Measurements from ENCODE around the gene FRMD3.

FRMD3 gene

DNA sequence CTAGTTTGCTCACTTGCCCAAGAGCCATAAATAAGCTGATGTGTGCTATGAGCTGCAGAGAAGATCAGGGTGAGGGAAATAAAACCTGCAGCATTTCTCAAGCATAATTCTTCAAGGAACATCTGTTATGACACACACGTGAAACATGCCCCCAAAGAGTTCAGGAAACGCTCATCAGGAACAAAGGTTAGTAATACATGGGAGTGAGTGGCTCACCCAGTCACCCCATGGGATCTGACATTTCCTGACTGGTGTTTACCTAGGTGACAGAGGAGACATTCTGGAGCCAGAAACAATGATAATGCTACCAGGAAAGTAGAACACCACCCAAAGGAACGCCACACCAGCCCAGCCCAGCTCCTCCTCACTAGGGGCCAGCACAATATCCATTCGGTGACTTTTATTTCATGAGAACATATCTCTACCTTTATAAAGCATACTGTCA, 66.0 kb downstream of the FRMD3 start:
- DNase-seq = peak; percentile 1

DNA sequence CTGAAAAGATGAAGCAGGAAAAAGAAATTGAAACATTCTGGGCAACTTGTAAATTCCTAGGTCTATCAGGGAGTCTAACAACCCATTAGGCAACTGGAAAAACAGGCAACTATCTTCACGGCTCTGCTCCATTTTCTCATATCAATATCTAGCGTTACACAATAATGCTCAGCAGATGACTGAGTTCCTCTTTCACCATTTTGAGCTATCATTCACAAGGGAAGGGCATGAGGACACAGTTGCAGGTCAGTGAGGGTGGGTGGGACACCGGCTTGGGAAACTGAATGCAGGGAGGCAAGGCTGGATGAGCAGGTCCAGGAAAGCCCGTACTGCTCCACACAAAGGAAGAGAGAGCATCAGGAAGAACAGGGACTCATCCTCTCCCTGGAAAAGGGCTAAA, 67.0 kb downstream of the FRMD3 start:
- DNase-seq = no peak

DNA sequence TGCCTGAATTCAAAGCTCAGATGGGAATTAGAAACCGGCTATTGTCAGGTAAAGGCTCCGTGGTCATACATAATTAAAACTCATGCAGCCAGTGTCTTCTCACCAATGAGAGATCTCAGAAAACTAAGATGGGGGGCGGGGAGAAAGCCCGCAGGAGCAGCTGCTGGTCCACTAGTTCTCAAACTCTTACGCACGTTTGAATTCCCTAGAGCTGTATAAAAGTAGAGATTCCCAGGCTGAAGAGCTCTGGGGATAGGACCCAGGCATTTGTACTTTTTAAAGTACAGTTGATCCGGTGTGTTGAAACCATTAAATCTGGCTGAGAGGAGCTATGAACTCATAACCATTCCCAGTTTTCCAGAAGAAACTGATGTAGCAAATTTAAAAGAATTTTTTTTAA, 68.5 kb downstream of the FRMD3 start:
- no peak for DNase-seq

DNA sequence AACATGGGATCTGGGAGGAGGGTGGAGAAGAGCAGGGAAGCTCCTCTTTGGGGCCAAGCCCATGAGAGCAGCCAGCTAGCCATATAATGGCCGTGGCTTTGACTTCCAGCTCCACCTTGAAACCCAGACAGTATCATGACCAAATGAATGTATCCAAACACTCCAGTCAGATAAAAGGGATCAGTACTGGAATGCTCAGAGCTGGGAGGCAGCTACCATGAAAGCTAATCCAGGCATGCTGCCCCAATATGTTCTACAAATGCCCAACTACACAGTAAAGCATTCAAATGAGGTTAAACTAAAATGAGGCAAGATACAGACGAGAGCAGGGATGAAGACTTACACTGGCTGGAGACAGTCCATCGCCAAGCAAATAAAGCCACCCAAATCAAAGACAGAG, 69.4 kb downstream of the FRMD3 start:
- no peak for DNase-seq

- DNase-seq = no peak
Observed at GRCh38 chr9:83466877-83467276, 71.3 kb downstream of the FRMD3 start.

DNA sequence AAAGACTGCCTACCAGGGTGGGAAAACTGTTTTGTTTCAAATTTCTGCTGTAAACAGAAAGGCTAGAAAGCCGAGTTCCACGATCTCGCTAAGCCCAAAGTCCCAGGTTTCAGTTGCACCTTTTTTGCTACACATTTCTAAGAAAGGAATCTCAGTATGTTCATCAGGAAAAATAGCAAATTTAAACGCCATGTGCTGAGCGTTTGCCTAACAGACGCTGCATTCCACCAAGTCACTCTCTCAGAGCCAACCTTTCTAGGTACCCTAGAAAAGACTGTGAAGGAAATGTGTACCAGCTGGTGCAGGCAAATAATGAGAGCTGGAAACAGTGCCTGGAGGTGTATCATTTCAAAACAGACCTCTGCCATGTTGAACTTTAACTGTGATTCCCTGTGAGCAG, 71.8 kb downstream of the FRMD3 start:
- DNase-seq = no peak

DNA sequence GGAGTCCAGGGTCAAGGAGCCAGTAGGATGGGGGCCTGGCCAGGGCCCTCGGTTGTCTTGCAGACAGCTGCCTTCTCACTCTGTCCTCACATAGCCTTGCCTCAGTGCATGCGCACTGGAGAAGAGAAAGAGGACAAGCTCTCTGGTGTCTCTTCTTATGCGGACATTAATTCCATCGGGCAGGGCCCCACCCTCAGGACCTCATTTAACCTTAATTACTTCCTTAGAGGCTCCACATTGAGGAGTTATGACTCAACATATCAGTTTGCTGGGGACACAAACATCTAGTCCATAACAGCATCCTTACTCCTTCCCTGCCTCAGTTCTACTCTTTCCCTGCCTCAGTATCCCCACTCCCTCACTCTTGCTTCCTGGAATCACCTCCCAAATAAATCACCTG, 78.4 kb downstream of the FRMD3 start:
- DNase-seq = no peak

- no peak for DNase-seq
Observed at GRCh38 chr9:83458530-83458929, 79.7 kb downstream of the FRMD3 start.

- DNase-seq = no peak
Observed at GRCh38 chr9:83457005-83457404, 81.2 kb downstream of the FRMD3 start.

DNA sequence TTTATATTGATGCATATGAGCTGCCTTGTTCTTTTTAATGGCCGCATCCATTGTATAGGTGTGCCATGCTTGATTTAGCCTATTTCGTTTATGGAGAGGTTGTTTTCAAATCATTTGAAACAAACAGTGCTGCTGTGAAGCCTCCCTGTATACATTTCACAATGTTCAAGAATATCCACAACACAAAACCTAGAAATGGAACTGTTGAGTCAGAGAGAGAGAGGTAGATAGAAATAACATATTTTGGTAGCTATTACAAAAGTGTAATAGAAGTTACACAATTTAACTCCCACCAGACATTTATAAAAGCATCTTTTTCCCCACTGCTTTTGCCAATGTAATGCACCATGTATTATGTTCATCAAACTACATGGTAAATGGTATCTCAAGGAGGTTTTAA, 82.0 kb downstream of the FRMD3 start:
- DNase-seq = no peak

GRCh38 chr9:83454076-83454475, 84.1 kb downstream of the FRMD3 start:
- no peak for DNase-seq

GRCh38 chr9:83451308-83451707, 86.9 kb downstream of the FRMD3 start:
- no peak for DNase-seq

GRCh38 chr9:83449983-83450382, 88.2 kb downstream of the FRMD3 start:
- DNase-seq = no peak

DNA sequence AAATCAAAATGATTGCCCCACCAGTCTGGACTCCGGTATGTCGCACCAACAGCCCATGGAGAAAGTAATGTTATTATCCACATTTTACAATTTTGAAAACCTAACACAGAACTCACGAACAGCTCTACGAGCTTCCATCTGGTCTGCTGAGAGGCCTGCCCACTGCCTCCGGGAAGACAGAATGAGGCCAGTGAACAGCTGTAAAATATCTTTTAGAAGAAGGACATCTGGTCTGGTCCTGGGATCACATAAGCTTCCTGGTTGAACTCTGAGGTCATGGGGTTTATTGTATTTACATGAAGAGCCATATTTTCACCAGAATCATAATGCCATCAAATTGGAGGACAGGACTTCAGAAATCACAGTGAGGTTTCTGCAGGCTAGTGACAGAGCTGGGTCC, 89.0 kb downstream of the FRMD3 start:
- no peak for DNase-seq

GRCh38 chr9:83448626-83449025, 89.6 kb downstream of the FRMD3 start:
- DNase-seq = no peak

DNA sequence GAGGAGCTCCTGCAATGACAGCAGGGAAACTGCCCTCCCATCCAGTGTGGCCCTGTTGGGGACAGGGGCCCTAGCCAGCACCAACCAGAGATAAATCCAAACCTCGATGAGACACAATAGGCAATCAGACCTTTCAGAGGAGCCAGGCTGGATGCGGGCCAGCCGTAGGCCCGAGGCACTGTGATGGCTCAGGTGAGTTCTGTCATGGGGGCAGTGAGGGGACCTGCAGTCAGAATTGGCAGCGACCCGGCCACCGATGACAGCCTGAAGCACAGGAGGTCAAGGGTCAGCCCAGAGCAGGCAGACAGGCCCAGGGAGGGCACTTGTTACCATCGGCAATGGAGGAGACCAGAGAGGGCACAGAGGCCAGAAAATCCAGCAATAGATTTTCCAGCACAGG, 90.8 kb downstream of the FRMD3 start:
- DNase-seq = no peak

- no peak for DNase-seq
Observed at GRCh38 chr9:83445703-83446265, 92.4 kb downstream of the FRMD3 start.

DNA sequence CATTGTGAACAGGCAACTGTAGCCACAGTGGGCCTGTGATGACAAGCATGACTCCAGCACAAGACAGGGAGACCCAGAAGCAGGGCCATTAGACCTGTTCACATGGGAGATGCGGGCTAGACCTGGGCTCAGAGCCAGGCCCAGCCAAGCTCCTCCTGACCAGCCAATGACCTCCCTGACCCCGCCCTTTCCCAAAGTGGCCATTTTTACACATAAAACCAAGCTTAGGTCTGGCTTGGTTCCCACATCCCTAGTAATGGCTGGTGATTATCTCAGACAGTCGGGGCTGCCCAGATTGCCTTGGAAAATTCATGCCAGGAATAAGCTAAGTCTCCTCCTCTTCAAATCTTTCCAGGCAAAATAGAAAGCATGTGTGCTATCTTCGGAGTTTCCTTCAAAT, 94.1 kb downstream of the FRMD3 start:
- DNase-seq = no peak

DNA sequence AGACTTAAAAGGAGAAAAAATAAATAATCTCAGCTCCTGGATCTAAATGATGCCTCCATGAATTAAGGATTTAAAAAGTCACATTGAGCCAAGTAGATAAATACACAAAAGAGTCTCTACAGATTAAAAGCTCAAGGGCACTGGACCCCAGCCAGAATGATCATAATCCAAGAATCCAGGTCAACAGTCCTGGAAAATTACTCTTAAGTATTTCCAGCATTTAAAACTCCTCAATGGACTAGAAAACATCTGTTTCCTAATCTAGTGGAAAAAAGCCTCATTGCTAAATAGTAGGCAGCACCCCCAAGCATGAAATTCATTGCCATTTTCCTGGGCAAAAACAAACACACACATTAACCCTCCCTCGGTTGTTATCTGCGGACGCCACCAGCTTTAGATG, 96.8 kb downstream of the FRMD3 start:
- no peak for DNase-seq

- DNase-seq = no peak
Observed at GRCh38 chr9:83440641-83441040, 97.6 kb downstream of the FRMD3 start.

- DNase-seq = no peak
Observed at GRCh38 chr9:83435301-83435700, 102.9 kb downstream of the FRMD3 start.

- no peak for DNase-seq
Observed at GRCh38 chr9:83434254-83434653, 103.9 kb downstream of the FRMD3 start.

GRCh38 chr9:83433846-83434245, 104.4 kb downstream of the FRMD3 start:
- no peak for DNase-seq

DNA sequence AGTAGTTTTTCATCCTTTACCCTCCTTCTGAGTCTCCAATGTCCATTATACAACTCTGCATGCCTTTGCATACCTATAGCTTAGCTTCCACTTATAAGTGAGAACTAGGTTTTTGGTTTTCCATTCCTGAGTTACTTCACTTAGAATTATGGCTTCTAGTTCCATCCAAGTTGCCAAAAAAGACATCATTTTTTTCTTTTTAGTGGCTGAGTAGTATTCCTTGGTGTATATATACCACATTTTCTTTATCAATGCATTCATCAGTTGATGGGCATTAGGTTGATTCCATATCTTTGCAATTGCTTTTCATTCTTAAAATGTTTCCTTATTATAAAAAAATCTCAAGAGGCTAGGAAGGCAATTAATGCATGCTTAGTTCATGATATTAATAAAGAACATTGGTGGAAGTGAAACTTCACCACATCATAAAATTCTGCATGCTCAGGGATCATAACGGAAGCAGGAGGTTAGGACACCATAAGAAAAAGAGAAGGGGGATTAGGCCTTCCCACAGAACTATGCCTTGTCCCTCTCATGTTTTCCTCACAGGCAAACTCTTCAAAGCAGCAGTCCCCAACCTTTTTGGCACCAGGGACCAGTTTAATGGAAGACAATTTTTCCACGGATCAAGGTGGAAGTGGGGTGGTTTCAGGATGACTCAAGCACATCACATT, 105.2 kb downstream of the FRMD3 start:
- DNase-seq = no peak

DNA sequence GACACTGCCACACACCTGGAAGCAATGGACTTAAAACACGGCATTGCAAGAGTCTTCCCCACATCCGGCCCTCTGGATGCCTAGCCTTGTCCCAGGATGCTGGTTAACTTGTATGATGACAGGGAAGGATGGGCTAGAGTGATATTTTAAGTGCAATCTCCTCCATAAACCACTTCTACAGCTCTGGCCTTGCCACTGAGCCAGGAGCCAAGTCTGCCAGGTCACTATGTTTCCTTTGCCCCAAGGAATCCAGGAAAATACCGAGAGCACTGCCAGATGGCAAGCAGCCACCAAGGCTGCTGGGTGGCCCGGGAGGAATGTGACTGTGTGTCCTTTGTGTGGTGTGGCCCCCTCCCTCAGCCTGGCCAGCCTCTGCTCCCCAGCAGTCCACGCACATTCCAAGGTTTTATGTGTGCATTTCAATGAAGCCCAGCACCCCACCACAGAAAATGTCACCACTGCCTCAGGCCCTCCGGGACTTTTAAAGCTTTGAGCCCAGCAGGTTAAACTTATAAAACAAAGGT, 106.0 kb downstream of the FRMD3 start:
- no peak for DNase-seq
